Thymus (tissue), 11 donors: ENCODE results near the gene MOB3C. TPM values are rescaled to one million over a fixed set of nuclear protein-coding genes. Genes with fewer than 3 reads are reported as not detected.

Experiments used
- DNase-seq, 9 donors: peaks; one replicate each; pipeline ENCODE4 v3.0.0-alpha.2; 2013; ENCODE audit warnings: low spot score in 9 of 9, low read depth in 6 of 9, missing footprints in 1 of 9
- H3K27ac ChIP-seq, 2 donors: one replicate each; pipeline ENCODE4 v1.5.1; 2013; ENCODE audit warnings: control low read depth in 1 of 2, low read depth in 1 of 2, low read length in 1 of 2, mild to moderate bottlenecking in 1 of 2, moderate library complexity in 1 of 2
- H3K27me3 ChIP-seq, 2 donors: one replicate each; pipeline ENCODE4 v1.5.1; 2013; ENCODE audit warnings: low read length in 1 of 2; ENCODE audit not compliant: control insufficient read depth in 2 of 2, insufficient read depth in 1 of 2
- H3K36me3 ChIP-seq, 2 donors: one replicate each; pipeline ENCODE4 v1.5.1; 2013; ENCODE audit warnings: low read length in 1 of 2, mild to moderate bottlenecking in 1 of 2, moderate library complexity in 1 of 2; ENCODE audit not compliant: control insufficient read depth in 2 of 2, insufficient read depth in 2 of 2
- H3K4me1 ChIP-seq, 2 donors: one replicate each; pipeline ENCODE4 v1.5.1; 2013; ENCODE audit warnings: low read length in 2 of 2; ENCODE audit not compliant: control insufficient read depth in 2 of 2, insufficient read depth in 2 of 2
- H3K4me3 ChIP-seq, 2 donors: one replicate each; pipeline ENCODE4 v1.5.1; 2013; ENCODE audit warnings: low read length in 2 of 2, control low read depth in 1 of 2, mild to moderate bottlenecking in 1 of 2
- H3K9me3 ChIP-seq, 2 donors: one replicate each; pipeline ENCODE4 v1.5.1; 2013; ENCODE audit warnings: low read length in 1 of 2, mild to moderate bottlenecking in 1 of 2; ENCODE audit not compliant: control insufficient read depth in 2 of 2, insufficient read depth in 1 of 2
- WGBS: extraction: QIAGEN DNeasy Blood & Tissue Kit; methylation state at CpG from one replicate; pipeline ENCODE4 v1.1.7; 2013; 5-methylcytosine and 5-hydroxymethylcytosine counted together
- polyA plus RNA-seq: library from polyadenylated mRNA; stranded (reverse); fragments of 200-250 nt; gene quantifications from one replicate; pipeline ENCODE4 v1.2.3, GENCODE V29; 2013
- total RNA-seq: library from RNA; stranded (reverse); fragments of 120-200 nt; gene quantifications from one replicate; pipeline ENCODE4 v1.2.4, GENCODE V29; 2013
- donor health status: healthy.

Gene MOB3C
- total and polyA plus RNA-seq, 2 donors: 7.5 to 16.2 TPM

- Histone ChIP-seq H3K4me3 (no peak overlapping the region), H3K27me3 (no peaks in the 10 kb centered on the region), H3K27ac (no peak overlapping the region), H3K36me3 (peaks cover 37 to 53% of the 10 kb centered on the region in 2 donors), H3K4me1 (no peaks in the 10 kb centered on the region), H3K9me3 (no peaks in the 10 kb centered on the region)
- no peak for DNase-seq
- 99% methylated on average over 8 of the region's 8 CpGs for WGBS
These were observed 57.6 kb downstream of the MOB3C start for GRCh38 chr1:46558966-46559365.

GRCh38 chr1:46558141-46558963 lies 58.3 kb downstream of the MOB3C start:
- no peaks in the 10 kb centered on the region for H3K27me3 ChIP-seq
- WGBS: 96% methylated on average over 20 of the region's 20 CpGs
- DNase-seq: no peak
- no peaks in the 10 kb centered on the region for H3K4me1 ChIP-seq
- H3K27ac ChIP-seq: no peak overlapping the region
- no peak overlapping the region for H3K4me3 ChIP-seq
- H3K9me3 ChIP-seq: no peaks in the 10 kb centered on the region
- H3K36me3 ChIP-seq: peaks cover 35 to 53% of the 10 kb centered on the region in 2 donors

Other genes starting within 250 kb of the MOB3C start
- gene FAAH, start 222.5 kb downstream of the MOB3C start, total RNA-seq: 10.9 TPM
- gene FAAH, start 222.5 kb downstream of the MOB3C start, polyA plus RNA-seq: 33.7 TPM
- gene DMBX1, start 127.0 kb downstream of the MOB3C start, total RNA-seq: 0.05 TPM
- 0.21 TPM for gene DMBX1, start 127.0 kb downstream of the MOB3C start, polyA plus RNA-seq
- gene KNCN, start 65.2 kb downstream of the MOB3C start, total RNA-seq: not detected
- gene KNCN, start 65.2 kb downstream of the MOB3C start, polyA plus RNA-seq: 0.05 TPM
- 20.1 TPM for gene MKNK1, start 12.5 kb downstream of the MOB3C start, total RNA-seq
- 62.2 TPM for gene MKNK1, start 12.5 kb downstream of the MOB3C start, polyA plus RNA-seq
- 53.4 TPM for gene ATPAF1, start 51.6 kb upstream of the MOB3C start, total RNA-seq
- gene ATPAF1, start 51.6 kb upstream of the MOB3C start, polyA plus RNA-seq: 34.6 TPM
- not detected for gene TEX38, start 55.0 kb upstream of the MOB3C start, total RNA-seq
- gene TEX38, start 55.0 kb upstream of the MOB3C start, polyA plus RNA-seq: 0.14 TPM
- 63.6 TPM for gene EFCAB14, start 102.3 kb upstream of the MOB3C start, total RNA-seq
- 30.6 TPM for gene EFCAB14, start 102.3 kb upstream of the MOB3C start, polyA plus RNA-seq
- gene CYP4B1, start 182.2 kb upstream of the MOB3C start, total RNA-seq: 1.1 TPM
- gene CYP4B1, start 182.2 kb upstream of the MOB3C start, polyA plus RNA-seq: 26.5 TPM